Activated naive CD4-positive, alpha-beta T cell treated with anti-CD3 and anti-CD28 coated beads, Interleukin-2, amount 10 ng/mL, durations not matched to agents 7 days and 5 days (primary cell): Measurements from ENCODE around the gene PSMC3IP.
"Not testable (repeated sequence)": the region's sequence is repeated elsewhere in the genome, so short reads cannot be mapped to it uniquely, and the experiment has no call there.

Experiments
- CTCF ChIA-PET: fragments of 350-600 bp; sonication (Branson Sonifier 250); formaldehyde crosslinking; loops from one replicate; lab custom pipeline; 2021; ENCODE audit warnings: antibody characterized with exemption; lab: Charles Lee
- DNase-seq: peaks from one replicate; pipeline ENCODE4 v3.0.0-alpha.2; 2020
- H3K27ac Mint-ChIP-seq: one replicate; pipeline ENCODE4 v1.8.0; 2021; ENCODE audit warnings: mild to moderate bottlenecking, moderate library complexity, mixed read lengths
- H3K27me3 Mint-ChIP-seq: one replicate; pipeline ENCODE4 v1.8.0; 2021; ENCODE audit warnings: mild to moderate bottlenecking, mixed read lengths
- H3K36me3 Mint-ChIP-seq: one replicate; pipeline ENCODE4 v1.8.0; 2021; ENCODE audit warnings: mixed read lengths
- H3K4me1 Mint-ChIP-seq: one replicate; pipeline ENCODE4 v1.8.0; 2021; ENCODE audit warnings: mixed read lengths
- H3K4me3 Mint-ChIP-seq: one replicate; pipeline ENCODE4 v1.8.0; 2021; ENCODE audit warnings: mild to moderate bottlenecking, moderate library complexity, mixed read lengths
- H3K9me3 Mint-ChIP-seq: one replicate; pipeline ENCODE4 v1.8.0; 2021; ENCODE audit warnings: mixed read lengths

The PSMC3IP gene

GRCh38 chr17:42577532-42578281 lies at the start of gene PSMC3IP:
PSMC3IP (minus strand) TSS chr17:42577729; CDS start chr17:42577686, 43 bp downstream.
- peak within 1 kb of the TSS; percentile 92 for H3K4me3 Mint-ChIP-seq
- no peaks in the 10 kb centered on the region for H3K9me3 Mint-ChIP-seq
- peaks cover 69% of the 10 kb centered on the region for H3K36me3 Mint-ChIP-seq
- H3K4me1 Mint-ChIP-seq = peaks cover 50% of the 10 kb centered on the region
- H3K27ac Mint-ChIP-seq = peak within 1 kb of the TSS; percentile 89
- DNase-seq = peak; percentile 97
- CTCF ChIA-PET = interaction anchor here (0.6 to 4.0 kb wide), 39 partner anchors 8 to 547 kb away, joined by 3 to 77 read pairs (median 4); partner anchors contain the start of genes BRCA1, CCR10, CNTNAP1 and MLX
- no peaks in the 10 kb centered on the region for H3K27me3 Mint-ChIP-seq

- Mint-ChIP-seq H3K4me3 (no peak overlapping the region), H3K4me1 (no peaks in the 10 kb centered on the region), H3K36me3 (no peaks in the 10 kb centered on the region), H3K27me3 (peaks cover 6% of the 10 kb centered on the region), H3K27ac (no peak overlapping the region), H3K9me3 (no peaks in the 10 kb centered on the region)
- CTCF ChIA-PET = interaction anchor here (1.4 kb wide), 1 partner anchor 57 kb away, joined by 3 read pairs; no protein-coding TSS in a partner anchor
- no peak for DNase-seq
Measured at GRCh38 chr17:42623732-42624596, 46.4 kb upstream of the PSMC3IP start.

DNA sequence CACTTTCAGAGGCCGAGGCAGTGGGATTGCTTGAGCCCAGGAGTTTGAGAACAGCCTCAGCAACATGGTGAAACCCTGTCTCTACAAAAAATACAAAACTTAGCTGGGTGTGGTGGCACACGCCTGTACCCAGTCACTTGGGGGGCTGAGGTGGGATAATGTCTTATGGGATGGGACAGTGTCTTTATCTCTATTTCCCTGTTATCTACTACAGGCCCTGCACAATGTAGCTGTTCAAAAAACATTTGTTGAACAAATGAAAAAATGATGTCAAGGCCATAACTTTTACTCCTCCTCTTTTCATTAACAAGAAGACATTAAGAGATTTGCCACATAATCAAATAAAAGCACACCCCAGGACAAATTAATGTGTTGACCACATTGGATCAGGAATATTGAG lies 45.7 kb upstream of the PSMC3IP start:
- DNase-seq = no peak
- Mint-ChIP-seq H3K27me3 (peaks cover 6% of the 10 kb centered on the region), H3K4me1 (peaks cover 6% of the 10 kb centered on the region), H3K4me3 (no peak overlapping the region), H3K9me3 (no peaks in the 10 kb centered on the region), H3K36me3 (no peaks in the 10 kb centered on the region), H3K27ac (no peak overlapping the region)
- CTCF ChIA-PET = no interaction called here

DNA sequence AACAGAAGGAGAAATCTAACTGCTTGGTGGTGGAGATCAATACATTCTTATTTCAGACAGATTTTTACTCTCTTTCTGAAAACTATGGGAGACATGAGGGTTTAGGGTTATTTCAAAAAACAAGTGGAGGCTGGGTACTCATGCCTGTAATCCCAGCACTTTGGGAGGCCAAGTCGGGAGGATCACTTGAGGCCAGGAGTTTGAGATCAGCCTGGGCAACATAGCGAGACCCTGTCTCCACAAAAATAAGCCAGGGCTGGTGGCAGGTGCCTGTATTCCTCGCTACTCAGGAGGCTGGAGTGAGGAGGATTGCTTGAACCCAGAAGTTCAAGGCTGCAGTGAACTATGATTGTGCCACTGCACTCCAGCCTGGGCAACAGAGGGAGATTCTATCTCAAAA lies 44.5 kb upstream of the PSMC3IP start:
- DNase-seq, H3K27ac Mint-ChIP-seq, H3K4me3 Mint-ChIP-seq, H3K27me3 Mint-ChIP-seq, CTCF ChIA-PET, H3K36me3 Mint-ChIP-seq, H3K9me3 Mint-ChIP-seq, H3K4me1 Mint-ChIP-seq: not testable (repeated sequence)

DNA sequence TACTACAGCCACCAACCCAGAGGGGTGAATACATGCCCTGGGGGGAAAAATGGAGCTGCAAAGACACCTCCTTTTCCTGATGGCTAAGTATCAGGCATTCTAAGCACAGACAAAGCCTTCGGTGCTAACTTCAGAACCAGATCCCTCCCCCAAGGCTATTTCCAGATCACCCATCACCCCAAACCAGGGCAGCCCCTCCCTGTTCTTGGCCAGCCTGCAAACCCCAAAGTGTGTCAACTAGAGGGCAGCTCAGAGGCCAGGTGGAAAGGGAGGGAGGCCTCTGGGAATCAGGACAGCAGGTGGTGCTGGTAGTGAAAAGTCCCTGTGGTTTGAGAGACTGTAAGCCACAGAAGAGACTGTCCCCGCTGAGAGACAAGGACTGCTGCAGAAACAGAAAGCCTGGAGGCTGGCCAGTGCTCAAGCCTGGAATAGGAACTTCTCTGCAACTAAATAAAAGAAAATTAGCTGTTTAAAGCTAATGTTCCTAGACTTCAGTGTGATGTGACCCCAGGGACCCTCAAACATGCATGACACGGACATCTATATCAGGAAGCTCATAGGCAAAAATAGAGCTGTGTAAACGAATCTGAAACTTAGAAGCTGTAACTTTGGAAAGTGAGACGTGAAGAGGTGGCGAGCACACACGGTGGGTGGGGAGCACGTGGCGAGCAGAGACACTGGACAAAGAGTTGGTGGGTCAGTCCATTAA lies 41.1 kb upstream of the PSMC3IP start:
- DNase-seq = peak; percentile 24
- no peaks in the 10 kb centered on the region for H3K27me3 Mint-ChIP-seq
- H3K4me3 Mint-ChIP-seq = no peak overlapping the region
- H3K9me3 Mint-ChIP-seq = no peaks in the 10 kb centered on the region
- peaks cover 6% of the 10 kb centered on the region for H3K4me1 Mint-ChIP-seq
- CTCF ChIA-PET = interaction anchor here (0.7 to 1.0 kb wide), 2 partner anchors 10 to 62 kb away, joined by 3 read pairs; no protein-coding TSS in a partner anchor
- H3K27ac Mint-ChIP-seq = no peak overlapping the region
- H3K36me3 Mint-ChIP-seq = peaks cover 21% of the 10 kb centered on the region

- no peaks in the 10 kb centered on the region for H3K9me3 Mint-ChIP-seq
- no peak overlapping the region for H3K4me3 Mint-ChIP-seq
- no peaks in the 10 kb centered on the region for H3K27me3 Mint-ChIP-seq
- DNase-seq = no peak
- peaks cover 24% of the 10 kb centered on the region for H3K36me3 Mint-ChIP-seq
- CTCF ChIA-PET = interaction anchor here (0.6 kb wide), 1 partner anchor 141 kb away, joined by 3 read pairs; no protein-coding TSS in a partner anchor
- H3K4me1 Mint-ChIP-seq = peaks cover 6% of the 10 kb centered on the region
- no peak overlapping the region for H3K27ac Mint-ChIP-seq
Measured at GRCh38 chr17:42617956-42618431, 40.5 kb upstream of the PSMC3IP start.

DNA sequence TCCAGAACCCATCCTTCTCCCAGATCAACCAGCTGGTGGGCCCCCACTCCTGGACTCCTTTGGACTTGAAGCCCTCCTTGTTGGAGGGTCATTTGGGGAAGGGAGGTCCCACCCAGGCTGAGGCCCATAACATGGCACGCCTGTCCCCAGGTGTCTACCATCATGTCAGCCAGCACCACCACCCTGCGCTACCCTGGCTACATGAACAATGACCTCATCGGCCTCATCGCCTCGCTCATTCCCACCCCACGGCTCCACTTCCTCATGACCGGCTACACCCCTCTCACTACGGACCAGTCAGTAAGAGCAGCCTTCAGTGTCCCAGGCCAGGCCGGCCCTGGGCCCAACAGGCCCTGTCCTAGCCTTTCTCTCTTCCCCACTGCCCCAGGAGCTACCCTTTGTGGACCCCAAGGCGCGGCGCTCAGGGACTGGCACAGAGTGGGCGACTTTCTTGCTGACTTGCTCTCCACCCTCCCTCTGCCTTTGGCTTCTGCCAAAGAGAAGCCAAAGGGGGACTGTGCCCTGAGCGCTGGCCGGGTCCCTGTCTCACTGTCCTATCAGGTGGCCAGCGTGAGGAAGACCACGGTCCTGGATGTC lies 36.3 kb upstream of the PSMC3IP start:
- Mint-ChIP-seq H3K27me3 (peaks cover 5% of the 10 kb centered on the region), H3K9me3 (no peaks in the 10 kb centered on the region), H3K36me3 (peaks cover 36% of the 10 kb centered on the region), H3K4me1 (peaks cover 16% of the 10 kb centered on the region), H3K4me3 (no peak overlapping the region), H3K27ac (peak overlapping the region; percentile 50)
- no peak for DNase-seq
- CTCF ChIA-PET = no interaction called here

GRCh38 chr17:42612013-42612412 lies 34.5 kb upstream of the PSMC3IP start:
- DNase-seq = no peak
- CTCF ChIA-PET = no interaction called here
- Mint-ChIP-seq H3K27me3 (peaks cover 5% of the 10 kb centered on the region), H3K4me3 (peak overlapping the region; percentile 15), H3K9me3 (no peaks in the 10 kb centered on the region), H3K36me3 (peaks cover 36% of the 10 kb centered on the region), H3K27ac (peak overlapping the region; percentile 52), H3K4me1 (peaks cover 23% of the 10 kb centered on the region)

GRCh38 chr17:42609814-42610801 lies 32.6 kb upstream of the PSMC3IP start:
- DNase-seq = peak; percentile 48
- not testable (repeated sequence) for H3K9me3 Mint-ChIP-seq, H3K27me3 Mint-ChIP-seq
- CTCF ChIA-PET = interaction anchor here (1.1 to 3.7 kb wide), 2 partner anchors 32 to 154 kb away, joined by 3 to 26 read pairs; partner anchors contain the start of gene PSMC3IP
- Mint-ChIP-seq H3K4me3 (peak overlapping the region; percentile 99), H3K4me1 (peaks cover 40% of the 10 kb centered on the region), H3K36me3 (peaks cover 41% of the 10 kb centered on the region), H3K27ac (peak overlapping the region; percentile 97)

DNA sequence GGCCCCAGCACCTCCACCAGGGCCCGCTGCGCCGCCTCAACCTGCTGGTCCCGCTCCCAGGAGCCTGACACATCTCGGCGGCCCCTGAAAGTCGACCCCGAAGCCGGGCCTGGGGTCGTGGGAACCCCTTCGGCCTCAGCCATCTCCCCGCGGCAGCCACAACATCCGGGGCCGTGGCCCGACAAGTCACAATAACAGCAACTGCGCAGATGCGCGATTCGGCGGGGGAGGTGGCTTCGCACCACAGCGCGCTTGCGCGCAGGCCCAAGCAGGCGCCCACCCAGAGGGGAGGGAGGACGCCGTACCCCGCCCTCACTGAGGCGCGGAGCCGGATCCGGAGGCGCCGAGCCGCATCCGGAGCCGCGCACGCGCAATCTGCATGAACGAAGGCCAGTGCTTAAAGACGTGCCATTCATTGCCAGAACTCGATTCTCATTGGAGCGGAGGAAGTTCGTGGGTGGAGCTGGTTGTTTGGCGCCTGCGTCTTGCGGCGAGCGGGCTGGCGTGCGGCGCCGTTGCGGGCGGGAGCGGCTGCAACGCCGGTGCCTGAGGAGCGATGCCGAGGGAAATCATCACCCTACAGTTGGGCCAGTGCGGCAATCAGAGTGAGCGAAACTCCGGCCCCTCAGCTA lies 31.8 kb upstream of the PSMC3IP start, which contains the start of the genes RETREG3 and TUBG1:
Gene RETREG3 (minus strand): TSS at position 193 of the 632 bp plus-strand sequence. CDS start 50 bp downstream, at position 143.
Gene TUBG1 (plus strand): TSS at position 502 of the 632 bp plus-strand sequence. CDS start 55 bp downstream, at position 557.
- Mint-ChIP-seq H3K27me3 (peaks cover 5% of the 10 kb centered on the region), H3K4me1 (peaks cover 46% of the 10 kb centered on the region), H3K36me3 (peaks cover 39% of the 10 kb centered on the region), H3K27ac (peak within 1 kb of the TSS; percentile 97), H3K9me3 (no peaks in the 10 kb centered on the region), H3K4me3 (peak within 1 kb of the TSS; percentile 99)
- peak; percentile 99 for DNase-seq
- CTCF ChIA-PET = interaction anchor here (1.1 to 3.7 kb wide), 3 partner anchors 31 to 154 kb away, joined by 3 to 26 read pairs (median 7); partner anchors contain the start of gene PSMC3IP

DNA sequence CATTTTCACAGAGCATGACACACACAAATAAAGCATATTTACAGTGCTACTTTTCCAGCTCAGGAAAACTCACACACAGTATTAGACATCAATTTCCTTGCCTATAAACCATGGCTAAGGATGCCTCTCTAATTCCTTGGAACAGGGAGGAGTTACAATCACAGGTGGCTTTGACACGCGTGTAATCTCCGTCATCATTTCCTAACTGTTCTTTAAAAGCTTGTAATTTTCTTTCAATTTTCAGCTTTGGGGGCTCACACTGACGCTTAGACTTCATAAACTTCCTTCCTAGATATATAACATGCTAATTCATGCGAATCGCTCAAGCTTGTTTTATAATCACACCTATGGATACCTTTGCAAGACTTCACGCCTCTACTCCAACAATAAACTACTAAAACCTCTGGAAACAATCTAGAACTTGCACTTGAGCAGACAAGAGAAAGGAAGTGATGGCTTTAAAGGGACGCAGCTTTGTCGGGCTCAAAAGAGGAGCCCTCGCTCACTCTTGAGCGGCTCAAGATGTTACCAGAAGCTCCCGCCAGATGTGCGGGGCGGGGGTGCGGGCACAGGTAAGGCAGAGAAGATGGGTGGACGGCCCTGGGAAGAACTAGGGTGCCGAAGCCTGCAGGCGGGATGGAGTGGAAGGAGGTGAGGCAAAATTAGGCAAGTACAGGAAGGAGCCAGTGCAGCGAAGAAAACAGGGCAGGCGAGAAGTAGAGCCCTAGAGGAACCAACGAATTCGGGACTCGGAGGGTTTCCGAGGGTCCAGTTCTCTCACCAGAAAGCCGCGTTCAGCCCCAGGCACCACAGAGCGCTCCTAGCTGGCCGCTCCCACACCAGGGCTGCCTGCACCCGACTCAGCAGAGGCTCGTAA lies 31.0 kb upstream of the PSMC3IP start:
- peaks cover 51% of the 10 kb centered on the region for H3K4me1 Mint-ChIP-seq
- peaks cover 33% of the 10 kb centered on the region for H3K36me3 Mint-ChIP-seq
- H3K9me3 Mint-ChIP-seq = no peaks in the 10 kb centered on the region
- peaks cover 5% of the 10 kb centered on the region for H3K27me3 Mint-ChIP-seq
- H3K27ac Mint-ChIP-seq = peak overlapping the region; percentile 97
- H3K4me3 Mint-ChIP-seq = peak overlapping the region; percentile 99
- DNase-seq = no peak
- CTCF ChIA-PET = interaction anchor here (0.6 to 3.7 kb wide), 7 partner anchors 10 to 189 kb away, joined by 3 to 26 read pairs (median 3); partner anchors contain the start of gene PSMC3IP
